MM.1S (cell line): ENCODE measurements around the gene SECISBP2.

ENCODE experiments used
- EZH2 ChIP-seq: fragments of 300-600 bp; sonication (generic); optimal IDR thresholded peaks from 2 replicates; pipeline ENCODE3; 2017; ENCODE audit warnings: low read depth, mild to moderate bottlenecking, antibody characterized with exemption, low read length, mixed read lengths
- EZH2phosphoT487 ChIP-seq: fragments of 300-600 bp; sonication (generic); IDR thresholded peaks from 2 replicates; pipeline ENCODE4 v1.6.1; 2018; ENCODE audit warnings: antibody characterized with exemption, low read length
- TF ChIP-seq, protein P1 (sequence below): fragments of 300-600 bp; sonication (generic); IDR thresholded peaks from 2 replicates; pipeline ENCODE4 v1.5.1; 2016; ENCODE audit warnings: antibody characterized with exemption, low read length, mixed read lengths

DNA sequence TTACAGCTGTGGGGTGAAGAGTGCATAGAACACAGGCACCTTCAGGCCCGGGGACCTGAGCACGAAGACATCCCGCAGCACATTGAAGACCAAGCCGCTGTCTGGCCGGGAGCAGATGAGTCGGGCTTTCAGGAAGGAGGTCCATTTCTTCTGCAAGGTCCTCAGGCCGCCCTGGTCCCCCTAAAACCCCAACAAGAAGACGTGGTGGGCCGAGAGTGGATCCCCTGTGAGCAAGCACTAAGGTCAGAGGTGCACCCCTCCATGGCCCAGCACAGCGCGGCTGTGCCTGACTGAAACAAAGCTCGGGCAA, 70.5 kb downstream of the SECISBP2 start:
- TF ChIP-seq, protein P1, sequence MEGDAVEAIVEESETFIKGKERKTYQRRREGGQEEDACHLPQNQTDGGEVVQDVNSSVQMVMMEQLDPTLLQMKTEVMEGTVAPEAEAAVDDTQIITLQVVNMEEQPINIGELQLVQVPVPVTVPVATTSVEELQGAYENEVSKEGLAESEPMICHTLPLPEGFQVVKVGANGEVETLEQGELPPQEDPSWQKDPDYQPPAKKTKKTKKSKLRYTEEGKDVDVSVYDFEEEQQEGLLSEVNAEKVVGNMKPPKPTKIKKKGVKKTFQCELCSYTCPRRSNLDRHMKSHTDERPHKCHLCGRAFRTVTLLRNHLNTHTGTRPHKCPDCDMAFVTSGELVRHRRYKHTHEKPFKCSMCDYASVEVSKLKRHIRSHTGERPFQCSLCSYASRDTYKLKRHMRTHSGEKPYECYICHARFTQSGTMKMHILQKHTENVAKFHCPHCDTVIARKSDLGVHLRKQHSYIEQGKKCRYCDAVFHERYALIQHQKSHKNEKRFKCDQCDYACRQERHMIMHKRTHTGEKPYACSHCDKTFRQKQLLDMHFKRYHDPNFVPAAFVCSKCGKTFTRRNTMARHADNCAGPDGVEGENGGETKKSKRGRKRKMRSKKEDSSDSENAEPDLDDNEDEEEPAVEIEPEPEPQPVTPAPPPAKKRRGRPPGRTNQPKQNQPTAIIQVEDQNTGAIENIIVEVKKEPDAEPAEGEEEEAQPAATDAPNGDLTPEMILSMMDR, result no peak
- no peak for TF ChIP-seq EZH2
- TF ChIP-seq EZH2phosphoT487, result no peak
